Panc1 (cell line): ENCODE measurements around the gene PICALM.

Source experiments
- POLR2AphosphoS5 ChIP-seq: IDR thresholded peaks from 2 replicates; pipeline ENCODE4 v1.6.1; 2012; ENCODE audit warnings: mild to moderate bottlenecking, low read depth, low read length, moderate library complexity
- TCF7L2 ChIP-seq: IDR thresholded peaks from 2 replicates; pipeline ENCODE4 v1.6.1; 2011; ENCODE audit warnings: mild to moderate bottlenecking, low read depth, low read length, inconsistent platforms
- TF ChIP-seq, protein P1 (sequence below): fragments of 450-650 bp; IDR thresholded peaks from 2 replicates; pipeline ENCODE4 v1.5.1; 2017; ENCODE audit warnings: mild to moderate bottlenecking
- TF ChIP-seq, protein P2 (sequence below), 2 experiments: IDR thresholded peaks; 2 replicates each; pipeline ENCODE4 v1.6.1; 2011 to 2012; ENCODE audit warnings: low read depth in 2 of 2, control low read depth in 1 of 2, low read length in 1 of 2, mild to moderate bottlenecking in 1 of 2, moderate library complexity in 1 of 2; ENCODE audit not compliant: insufficient read depth in 1 of 2

DNA sequence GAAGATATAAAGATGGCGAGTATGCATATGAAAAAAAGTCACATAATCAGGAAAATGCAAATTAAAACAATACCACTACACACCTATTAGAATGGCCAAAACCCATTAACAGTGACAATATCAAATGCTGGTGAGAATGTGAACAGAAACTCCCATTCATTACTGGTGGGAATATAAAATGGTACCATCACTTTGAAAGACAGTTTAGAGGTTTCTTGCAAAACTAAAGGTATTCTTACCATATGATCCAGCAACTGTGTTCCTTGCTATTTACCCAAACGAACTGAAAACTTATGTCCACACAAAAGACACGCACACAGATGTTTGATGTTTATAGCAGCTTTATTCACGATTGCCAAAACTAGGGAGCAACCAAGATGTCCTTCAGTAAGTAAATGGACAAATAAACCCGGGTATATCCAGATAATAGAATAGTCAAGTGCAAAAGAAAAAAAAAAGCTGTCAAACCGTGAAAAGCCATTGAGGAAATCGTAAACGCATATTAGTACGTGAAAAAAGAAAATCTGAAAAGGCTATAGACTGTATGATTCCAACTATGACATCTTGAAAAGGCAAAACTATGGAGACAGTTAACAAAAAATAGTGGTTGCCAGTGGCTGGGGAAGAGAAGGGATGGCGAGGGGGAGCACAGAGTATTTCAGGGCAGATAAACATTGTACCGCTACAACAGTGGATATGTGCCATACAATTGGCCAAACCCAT is 7.2 kb downstream of the PICALM start:
- TF ChIP-seq, protein P1, sequence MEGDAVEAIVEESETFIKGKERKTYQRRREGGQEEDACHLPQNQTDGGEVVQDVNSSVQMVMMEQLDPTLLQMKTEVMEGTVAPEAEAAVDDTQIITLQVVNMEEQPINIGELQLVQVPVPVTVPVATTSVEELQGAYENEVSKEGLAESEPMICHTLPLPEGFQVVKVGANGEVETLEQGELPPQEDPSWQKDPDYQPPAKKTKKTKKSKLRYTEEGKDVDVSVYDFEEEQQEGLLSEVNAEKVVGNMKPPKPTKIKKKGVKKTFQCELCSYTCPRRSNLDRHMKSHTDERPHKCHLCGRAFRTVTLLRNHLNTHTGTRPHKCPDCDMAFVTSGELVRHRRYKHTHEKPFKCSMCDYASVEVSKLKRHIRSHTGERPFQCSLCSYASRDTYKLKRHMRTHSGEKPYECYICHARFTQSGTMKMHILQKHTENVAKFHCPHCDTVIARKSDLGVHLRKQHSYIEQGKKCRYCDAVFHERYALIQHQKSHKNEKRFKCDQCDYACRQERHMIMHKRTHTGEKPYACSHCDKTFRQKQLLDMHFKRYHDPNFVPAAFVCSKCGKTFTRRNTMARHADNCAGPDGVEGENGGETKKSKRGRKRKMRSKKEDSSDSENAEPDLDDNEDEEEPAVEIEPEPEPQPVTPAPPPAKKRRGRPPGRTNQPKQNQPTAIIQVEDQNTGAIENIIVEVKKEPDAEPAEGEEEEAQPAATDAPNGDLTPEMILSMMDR, result no peak
- TF ChIP-seq TCF7L2 (no peak), POLR2AphosphoS5 (no peak)
- TF ChIP-seq, protein P2, sequence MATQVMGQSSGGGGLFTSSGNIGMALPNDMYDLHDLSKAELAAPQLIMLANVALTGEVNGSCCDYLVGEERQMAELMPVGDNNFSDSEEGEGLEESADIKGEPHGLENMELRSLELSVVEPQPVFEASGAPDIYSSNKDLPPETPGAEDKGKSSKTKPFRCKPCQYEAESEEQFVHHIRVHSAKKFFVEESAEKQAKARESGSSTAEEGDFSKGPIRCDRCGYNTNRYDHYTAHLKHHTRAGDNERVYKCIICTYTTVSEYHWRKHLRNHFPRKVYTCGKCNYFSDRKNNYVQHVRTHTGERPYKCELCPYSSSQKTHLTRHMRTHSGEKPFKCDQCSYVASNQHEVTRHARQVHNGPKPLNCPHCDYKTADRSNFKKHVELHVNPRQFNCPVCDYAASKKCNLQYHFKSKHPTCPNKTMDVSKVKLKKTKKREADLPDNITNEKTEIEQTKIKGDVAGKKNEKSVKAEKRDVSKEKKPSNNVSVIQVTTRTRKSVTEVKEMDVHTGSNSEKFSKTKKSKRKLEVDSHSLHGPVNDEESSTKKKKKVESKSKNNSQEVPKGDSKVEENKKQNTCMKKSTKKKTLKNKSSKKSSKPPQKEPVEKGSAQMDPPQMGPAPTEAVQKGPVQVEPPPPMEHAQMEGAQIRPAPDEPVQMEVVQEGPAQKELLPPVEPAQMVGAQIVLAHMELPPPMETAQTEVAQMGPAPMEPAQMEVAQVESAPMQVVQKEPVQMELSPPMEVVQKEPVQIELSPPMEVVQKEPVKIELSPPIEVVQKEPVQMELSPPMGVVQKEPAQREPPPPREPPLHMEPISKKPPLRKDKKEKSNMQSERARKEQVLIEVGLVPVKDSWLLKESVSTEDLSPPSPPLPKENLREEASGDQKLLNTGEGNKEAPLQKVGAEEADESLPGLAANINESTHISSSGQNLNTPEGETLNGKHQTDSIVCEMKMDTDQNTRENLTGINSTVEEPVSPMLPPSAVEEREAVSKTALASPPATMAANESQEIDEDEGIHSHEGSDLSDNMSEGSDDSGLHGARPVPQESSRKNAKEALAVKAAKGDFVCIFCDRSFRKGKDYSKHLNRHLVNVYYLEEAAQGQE (IDR thresholded peaks at IDR 0.05; ENCODE audit: insufficient read depth in 1 of 2, low read depth in 2 of 2, low read length in 1 of 2), result no peak
